Vagina (tissue), 2 donors: ENCODE data around the gene HECW1.

ENCODE experiments used
- CTCF ChIP-seq, 3 experiments: fragments of 450-650 bp in 2 of 3; fragments of 200-600 bp in 1 of 3; sonication (generic) in 1 of 3; IDR thresholded peaks; one replicate each; pipeline ENCODE4 v1.5.1; 2017 to 2019; ENCODE audit warnings: antibody characterized with exemption in 3 of 3, mild to moderate bottlenecking in 2 of 3, moderate library complexity in 2 of 3
- POLR2AphosphoS5 ChIP-seq, 2 donors: sonication (generic); formaldehyde crosslinking; IDR thresholded peaks; one replicate each; pipeline ENCODE4 v1.9.0; 2017; ENCODE audit warnings: antibody characterized with exemption in 2 of 2, mild to moderate bottlenecking in 2 of 2, low read depth in 1 of 2; ENCODE audit not compliant: insufficient read depth in 1 of 2

DNA sequence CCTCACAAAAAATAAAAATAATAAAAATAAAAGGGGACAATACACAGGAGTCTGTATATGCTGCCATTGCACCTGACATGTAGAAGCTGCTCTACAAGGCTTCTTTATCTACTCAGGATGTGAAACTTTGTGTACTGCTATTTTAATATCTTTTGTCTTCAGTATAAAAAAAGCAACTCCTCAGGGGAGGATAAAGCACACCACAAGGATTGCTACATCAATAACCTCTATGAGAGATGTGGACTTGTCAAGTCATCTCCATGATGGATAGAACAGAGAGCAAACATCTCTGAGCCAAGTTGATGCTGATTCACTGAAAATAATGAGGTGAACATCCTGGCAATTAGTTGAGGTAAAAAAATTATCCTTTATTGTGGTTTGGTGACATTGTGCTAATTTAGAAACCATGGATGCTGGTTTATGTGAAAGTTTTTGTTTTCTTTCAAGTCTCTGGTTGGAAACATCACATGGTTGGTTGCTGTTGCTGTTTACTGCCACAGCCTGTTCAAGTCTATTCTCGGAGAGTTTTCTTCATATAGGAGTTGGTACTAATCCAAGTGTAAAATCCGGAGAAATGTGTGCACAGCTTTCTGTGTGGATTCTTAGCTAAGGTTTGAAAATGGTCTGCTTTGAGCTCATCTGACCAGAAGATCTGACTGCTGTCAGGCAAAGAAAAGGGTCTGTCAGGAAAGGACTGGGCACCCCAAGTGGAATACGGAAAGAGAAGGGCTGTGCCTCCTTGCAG, 1.5 kb upstream of the HECW1 start:
- TF ChIP-seq CTCF (IDR thresholded peaks at IDR 0.05) (no peak), POLR2AphosphoS5 (IDR thresholded peaks at IDR 0.05; ENCODE audit: insufficient read depth in 1 of 2, low read depth in 1 of 2) (no peak)
